Measurements from ENCODE around the gene RALGAPA2.

The RALGAPA2 gene

GRCh38 chr20:20393207-20394120, 319.0 kb downstream of the RALGAPA2 start:
- DNase-seq: no peak

- no peak for DNase-seq
Observed at GRCh38 chr20:20391766-20392165, 320.7 kb downstream of the RALGAPA2 start.

- DNase-seq: no peak
Observed at GRCh38 chr20:20391115-20391514, 321.3 kb downstream of the RALGAPA2 start.

DNA sequence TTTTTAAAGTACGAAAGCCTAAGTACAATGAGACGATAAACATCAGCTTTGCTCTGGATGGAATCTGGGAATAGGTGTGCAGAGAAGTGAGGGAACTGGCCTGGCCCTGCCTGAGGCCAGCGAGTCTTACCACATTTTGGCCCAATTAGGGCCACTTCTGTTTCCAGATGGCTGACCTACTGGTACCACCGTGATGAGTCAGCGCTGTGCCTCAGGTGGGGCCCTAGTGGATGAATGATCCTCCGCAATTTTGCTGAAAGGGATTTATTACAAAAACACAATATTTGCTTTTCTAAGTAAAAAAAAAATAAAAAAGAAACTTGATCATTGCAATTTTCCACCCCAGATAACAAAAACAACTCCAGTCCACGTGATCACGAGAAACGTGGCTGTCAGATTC, 322.1 kb downstream of the RALGAPA2 start:
- DNase-seq: no peak

GRCh38 chr20:20386192-20386591, 326.3 kb downstream of the RALGAPA2 start:
- DNase-seq: no peak

GRCh38 chr20:20375862-20376261, 336.6 kb downstream of the RALGAPA2 start:
- no peak for DNase-seq

DNA sequence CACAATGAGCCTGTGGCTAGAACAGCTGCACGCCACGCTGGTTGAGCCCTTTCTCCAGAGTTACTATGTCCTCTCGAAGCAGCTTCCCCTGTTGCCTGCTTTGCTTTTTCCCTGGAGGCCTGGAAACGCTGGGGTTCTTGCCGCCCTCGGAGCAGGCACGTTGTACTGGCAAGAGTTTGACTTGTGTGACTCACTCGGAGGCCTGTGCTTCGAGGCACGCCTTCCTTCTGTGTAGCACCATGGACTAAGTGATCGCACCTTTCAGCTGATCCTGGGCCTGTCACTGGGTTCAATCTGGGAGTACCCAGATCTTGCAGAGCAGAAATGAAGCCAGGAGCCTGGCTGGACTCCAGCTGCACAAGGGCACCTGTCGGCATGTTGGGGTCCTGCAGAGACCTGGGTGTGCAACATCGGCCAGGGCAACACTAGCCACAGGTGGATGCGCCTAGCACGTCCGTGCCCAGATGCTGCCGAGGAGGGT, 339.3 kb downstream of the RALGAPA2 start:
- no peak for DNase-seq

GRCh38 chr20:20371681-20372080, 340.8 kb downstream of the RALGAPA2 start:
- DNase-seq: no peak

DNA sequence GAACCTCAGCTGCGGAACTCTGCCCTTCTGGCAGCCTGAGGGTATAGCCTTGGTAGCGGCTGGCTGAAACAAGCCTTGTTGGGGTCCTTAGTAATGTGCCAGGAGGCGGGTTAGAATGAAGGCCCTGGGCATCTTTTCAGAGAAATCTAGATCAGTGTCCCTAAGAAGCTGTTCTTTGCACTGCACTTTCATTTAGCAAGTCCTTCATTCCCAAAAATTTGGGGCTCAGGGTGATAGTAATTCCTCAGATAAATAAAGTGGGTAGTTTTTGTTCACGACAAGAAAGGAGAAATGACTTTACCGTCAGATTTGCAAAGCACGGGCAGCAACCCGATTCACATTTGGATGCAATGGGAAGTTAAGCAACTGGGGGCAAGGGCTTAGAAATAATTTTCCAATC, 341.4 kb downstream of the RALGAPA2 start:
- no peak for DNase-seq

DNA sequence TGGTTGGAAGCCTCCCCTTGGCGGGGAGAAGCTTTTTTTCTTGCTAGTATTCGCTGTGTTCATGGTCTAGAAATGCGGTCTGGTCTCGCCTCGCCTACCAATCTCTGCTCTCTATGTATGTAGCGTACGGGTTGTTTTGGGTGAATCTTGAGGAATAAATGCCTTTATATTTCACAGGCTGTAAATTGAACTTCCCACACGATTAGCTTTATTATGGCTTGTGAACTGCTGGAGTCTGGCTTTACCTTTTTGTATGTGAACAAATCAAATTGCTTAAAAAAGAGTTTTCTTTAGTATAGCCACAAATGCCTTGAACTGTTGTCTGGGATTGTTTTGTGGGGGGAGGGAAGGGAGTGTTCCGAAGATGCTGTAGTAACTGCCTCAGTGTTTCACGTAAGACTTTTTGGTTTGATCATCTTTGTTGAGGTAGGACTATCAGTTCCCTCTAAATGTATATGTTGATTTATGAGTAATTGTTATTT, 342.3 kb downstream of the RALGAPA2 start:
- no peak for DNase-seq

DNA sequence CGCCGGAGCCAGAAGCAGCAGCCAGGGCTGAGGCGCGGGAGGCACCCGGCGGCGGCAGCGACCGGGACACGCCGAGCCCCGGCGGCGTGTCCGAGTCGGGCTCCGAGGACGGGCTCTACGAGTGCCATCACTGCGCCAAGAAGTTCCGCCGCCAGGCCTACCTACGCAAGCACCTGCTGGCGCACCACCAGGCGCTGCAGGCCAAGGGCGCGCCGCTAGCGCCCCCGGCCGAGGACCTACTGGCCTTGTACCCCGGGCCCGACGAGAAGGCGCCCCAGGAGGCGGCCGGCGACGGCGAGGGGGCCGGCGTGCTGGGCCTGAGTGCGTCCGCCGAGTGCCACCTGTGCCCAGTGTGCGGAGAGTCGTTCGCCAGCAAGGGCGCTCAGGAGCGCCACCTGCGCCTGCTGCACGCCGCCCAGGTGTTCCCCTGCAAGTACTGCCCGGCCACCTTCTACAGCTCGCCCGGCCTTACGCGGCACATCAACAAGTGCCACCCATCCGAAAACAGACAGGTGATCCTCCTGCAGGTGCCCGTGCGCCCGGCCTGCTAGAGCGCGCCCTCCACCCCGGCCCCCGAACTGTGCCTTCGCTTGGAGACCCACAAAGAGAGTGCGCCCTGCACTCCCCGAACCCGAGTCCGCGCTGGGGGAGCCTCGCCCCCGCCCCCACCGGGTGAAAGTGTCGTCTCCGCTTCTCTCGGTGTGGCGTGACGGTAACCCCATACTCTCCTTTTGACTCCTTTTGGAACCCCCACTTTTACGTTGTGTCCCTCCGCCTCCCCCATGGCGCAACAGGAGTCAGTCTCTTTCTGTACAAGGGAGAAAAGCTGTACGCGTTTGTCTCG, 343.0 kb downstream of the RALGAPA2 start:
- DNase-seq: no peak

GRCh38 chr20:20368418-20369249, 343.8 kb downstream of the RALGAPA2 start:
- no peak for DNase-seq

DNA sequence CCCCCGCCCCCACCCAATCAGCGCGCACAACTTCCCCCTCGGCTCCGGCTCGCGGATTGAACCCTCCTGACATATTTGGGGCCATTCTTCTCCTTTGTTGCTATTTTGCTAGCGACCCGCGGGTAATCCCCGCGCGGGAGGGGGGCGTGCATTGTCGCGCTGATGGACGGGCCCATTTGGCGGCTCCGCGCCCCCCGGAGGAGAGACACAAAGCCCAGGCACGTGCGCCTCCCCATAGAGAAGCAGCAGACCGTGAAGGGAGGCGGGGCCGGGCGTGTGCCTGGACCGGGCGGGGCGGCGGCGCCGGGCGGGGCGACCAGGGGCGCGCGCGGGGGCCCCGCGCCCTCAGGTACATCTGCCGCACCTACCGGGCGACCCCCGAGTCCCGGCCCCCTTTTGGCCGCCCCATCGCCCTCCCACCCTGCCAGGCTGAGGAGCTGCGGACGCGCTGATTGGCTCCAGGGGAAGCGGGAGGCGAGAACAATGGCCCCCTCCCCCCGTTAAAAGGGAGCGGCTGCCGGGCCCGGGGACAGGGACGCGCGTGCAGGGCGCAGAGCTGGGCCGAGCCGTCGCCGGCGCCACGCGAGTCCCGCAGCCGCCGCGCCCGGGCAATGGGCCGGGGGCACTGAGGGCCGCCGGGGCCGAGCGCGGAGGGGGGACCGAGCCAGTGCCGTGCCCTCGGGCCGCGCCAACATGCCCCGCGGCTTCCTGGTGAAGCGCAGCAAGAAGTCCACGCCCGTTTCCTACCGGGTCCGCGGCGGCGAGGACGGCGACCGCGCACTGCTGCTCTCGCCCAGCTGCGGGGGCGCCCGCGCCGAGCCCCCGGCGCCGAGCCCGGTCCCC, 344.6 kb downstream of the RALGAPA2 start, which contains the start of gene INSM1:
Gene INSM1, plus strand, starts transcription at position 530 of the 843 bp plus-strand sequence. Its CDS starts 164 bp downstream, at position 694.
- no peak for DNase-seq

GRCh38 chr20:20366876-20367574, 345.4 kb downstream of the RALGAPA2 start:
- no peak for DNase-seq

GRCh38 chr20:20366551-20366875, 345.9 kb downstream of the RALGAPA2 start:
- no peak for DNase-seq

GRCh38 chr20:20365480-20366161, 346.8 kb downstream of the RALGAPA2 start:
- DNase-seq: no peak

DNA sequence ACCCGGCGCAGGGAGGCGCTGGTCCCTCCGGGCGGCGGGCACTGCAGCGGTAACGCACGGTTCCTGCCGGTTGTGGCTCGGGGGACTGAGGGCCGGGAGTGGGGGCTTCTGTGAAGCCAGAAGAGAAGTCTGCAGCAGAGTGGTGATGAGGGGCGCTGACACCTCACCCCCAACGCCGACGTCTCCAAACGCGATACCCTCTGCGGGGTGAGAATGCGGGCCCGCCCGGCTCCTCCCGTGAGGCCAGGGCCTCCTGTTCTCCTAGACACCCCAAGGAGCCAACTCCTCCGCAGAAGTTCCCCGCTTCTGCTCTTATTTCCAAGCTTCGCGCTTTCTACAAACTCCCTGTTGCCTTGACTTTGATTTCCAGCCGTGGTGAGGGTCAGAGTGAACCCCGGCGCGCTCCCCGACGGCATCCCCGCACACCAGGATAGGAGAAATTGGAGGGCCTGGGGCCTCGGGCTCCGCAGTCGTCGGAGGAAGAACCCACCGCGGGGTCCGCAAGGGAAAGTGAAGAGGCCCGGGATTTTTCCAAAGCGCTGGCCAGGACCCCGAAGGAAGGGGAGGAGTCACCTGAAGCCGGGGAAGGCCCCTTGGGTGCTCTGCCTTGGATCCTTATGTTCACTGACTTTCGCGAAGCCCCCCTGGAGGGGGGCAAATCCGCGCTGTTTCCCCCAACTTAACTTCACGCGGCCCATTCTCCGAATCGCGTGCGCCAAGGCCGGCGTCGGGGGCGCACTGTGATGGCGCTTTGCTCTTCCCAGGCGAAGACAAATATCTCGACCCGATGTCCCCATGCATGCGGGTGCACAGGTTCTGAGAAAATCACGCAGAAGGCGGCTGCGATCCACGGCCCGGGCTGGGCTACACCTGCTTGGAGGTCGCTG, 347.6 kb downstream of the RALGAPA2 start:
- no peak for DNase-seq

DNA sequence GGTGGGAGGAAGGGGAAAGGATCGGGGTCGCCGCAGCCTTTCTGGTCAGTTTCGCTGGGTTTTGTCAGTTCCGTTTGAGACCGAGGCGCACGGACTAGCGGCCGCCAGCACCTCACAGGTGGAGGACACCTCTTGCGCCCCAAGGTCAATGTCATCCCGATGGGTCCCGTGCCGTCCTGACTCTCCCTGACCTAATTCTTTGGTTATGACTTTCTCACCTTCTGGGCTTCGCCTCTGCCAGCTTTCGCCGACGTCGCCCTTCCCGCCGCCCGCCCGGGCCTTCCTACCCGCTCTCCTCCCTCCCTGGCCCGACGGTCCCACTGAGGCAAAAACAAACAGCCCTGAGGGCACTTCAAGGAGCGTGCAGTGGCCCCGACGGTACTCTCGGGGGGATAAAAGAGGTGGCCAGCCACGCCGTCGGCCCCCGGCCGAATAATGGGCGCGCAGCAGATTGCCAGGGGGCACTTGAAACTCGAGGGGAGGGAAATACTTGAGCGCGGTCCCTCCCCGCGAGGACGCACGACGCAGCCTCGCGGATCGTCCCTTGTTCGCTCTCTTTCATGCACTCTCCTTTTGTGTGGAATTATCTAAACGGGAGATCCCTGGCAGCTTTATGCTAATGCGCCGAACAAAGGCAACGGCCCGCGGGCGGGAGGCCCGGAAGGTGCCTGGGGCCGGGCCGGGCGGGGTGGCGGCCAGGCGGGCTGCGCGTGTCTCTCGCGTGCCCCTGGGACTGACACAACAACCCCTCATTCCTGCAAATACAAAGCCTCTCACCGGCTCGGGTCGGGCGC, 348.4 kb downstream of the RALGAPA2 start:
- no peak for DNase-seq

DNA sequence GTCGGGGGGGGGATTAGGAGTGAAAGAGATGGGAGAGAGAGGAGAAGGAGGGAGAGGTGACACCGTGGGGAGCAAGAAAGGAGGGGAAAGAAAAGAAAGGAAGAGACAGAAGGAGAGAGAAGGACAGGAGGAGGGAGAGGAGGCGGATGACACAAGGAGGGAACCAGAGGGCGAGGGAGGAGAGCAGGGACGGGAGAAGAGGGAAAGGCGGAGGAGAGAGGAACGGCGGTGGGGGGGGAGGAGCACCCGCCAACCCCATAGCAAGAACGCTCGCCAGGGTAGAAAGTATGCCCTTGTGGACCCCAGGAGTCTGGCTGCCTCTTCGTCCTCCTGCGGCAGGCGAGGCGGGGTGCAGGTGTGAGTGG, 349.0 kb downstream of the RALGAPA2 start:
- DNase-seq: no peak

Measured in SW 1271 (cell line).